IMR-90 (cell line): ENCODE measurements around the gene GPLD1. TPM values are rescaled to one million over a fixed set of nuclear protein-coding genes. Genes with fewer than 3 reads are reported as not detected.

ENCODE experiments used
- ATAC-seq: fragments of 200-7000 bp; cut with Tn5 transposase; 2 replicates; pipeline ENCODE4 v1.9.1; 2020; ENCODE audit warnings: low read depth, mild to moderate bottlenecking, moderate library complexity
- BruUV-seq: library from RNA; stranded (reverse); fragments of 400-500 nt; replicated peaks from 2 replicates; lab custom pipeline; 2021; lab: Mats Ljungman, UMichigan
- CTCF ChIA-PET: fragments of 300-600 bp; formaldehyde crosslinking; extraction: SDS; loops from one replicate; lab custom pipeline; 2021; ENCODE audit warnings: antibody characterized with exemption; lab: Yijun Ruan, JAX
- POLR2A ChIA-PET: fragments of 300-600 bp; sonication (Branson Sonifier 250); formaldehyde crosslinking; loops from one replicate; lab custom pipeline; 2022; ENCODE audit warnings: antibody characterized with exemption; ENCODE audit not compliant: unreplicated experiment; lab: Charles Lee
- DNase-seq: peaks from one replicate; pipeline ENCODE4 v3.0.0; 2013
- H2AFZ ChIP-seq: replicated peaks from 2 replicates; pipeline ENCODE3; 2013; ENCODE audit warnings: low read length, mild to moderate bottlenecking; ENCODE audit not compliant: poor library complexity
- H2AK5ac ChIP-seq: 2 replicates; pipeline ENCODE4 v1.6.1; 2013; ENCODE audit warnings: low read depth, low read length, inconsistent platforms
- H2AK9ac ChIP-seq: replicated peaks from 2 replicates; pipeline ENCODE3; 2013; ENCODE audit warnings: mild to moderate bottlenecking, low read depth, low read length, moderate library complexity; ENCODE audit not compliant: poor library complexity
- H2BK120ac ChIP-seq: 2 replicates; pipeline ENCODE4 v1.6.1; 2013; ENCODE audit warnings: low read depth, low read length, inconsistent platforms
- H2BK15ac ChIP-seq: 3 replicates; pipeline ENCODE4 v1.6.1; 2013; ENCODE audit warnings: low read depth, low read length, inconsistent platforms
- H2BK20ac ChIP-seq: 2 replicates; pipeline ENCODE4 v1.6.1; 2013; ENCODE audit warnings: low read depth, mild to moderate bottlenecking, inconsistent platforms, low read length, moderate library complexity
- H2BK5ac ChIP-seq: 2 replicates; pipeline ENCODE4 v1.6.1; 2013; ENCODE audit warnings: mild to moderate bottlenecking, low read depth, low read length, inconsistent platforms; ENCODE audit not compliant: poor library complexity, severe bottlenecking
- H3K14ac ChIP-seq: replicated peaks from 2 replicates; pipeline ENCODE4 v1.6.1; 2013; ENCODE audit warnings: low read depth, low read length, inconsistent platforms
- H3K18ac ChIP-seq: 2 replicates; pipeline ENCODE4 v1.6.1; 2013; ENCODE audit warnings: low read depth, low read length, control low read depth
- H3K23ac ChIP-seq: 2 replicates; pipeline ENCODE4 v1.6.1; 2013; ENCODE audit warnings: low read depth, low read length, inconsistent platforms
- H3K27ac ChIP-seq: 2 replicates; pipeline ENCODE4 v1.5.1; 2013; ENCODE audit warnings: mild to moderate bottlenecking, control low read depth, low read length; ENCODE audit not compliant: insufficient read depth
- H3K27me3 ChIP-seq: 2 replicates; pipeline ENCODE4 v1.6.1; 2013; ENCODE audit warnings: low read length; ENCODE audit not compliant: control insufficient read depth, insufficient read depth
- H3K36me3 ChIP-seq: 2 replicates; pipeline ENCODE4 v1.6.1; 2013; ENCODE audit warnings: low read length, mixed read lengths; ENCODE audit not compliant: control insufficient read depth, insufficient read depth
- H3K4ac ChIP-seq: 2 replicates; pipeline ENCODE4 v1.6.1; 2013; ENCODE audit warnings: low read depth, low read length, inconsistent platforms
- H3K4me1 ChIP-seq: 2 replicates; pipeline ENCODE4 v1.6.1; 2013; ENCODE audit warnings: low read length, mixed read lengths; ENCODE audit not compliant: control insufficient read depth, insufficient read depth
- H3K4me2 ChIP-seq: 2 replicates; pipeline ENCODE4 v1.6.1; 2013; ENCODE audit warnings: low read depth, mild to moderate bottlenecking, control low read depth, low read length, moderate library complexity
- H3K4me3 ChIP-seq: 2 replicates; pipeline ENCODE4 v1.5.1; 2013; ENCODE audit warnings: low read depth, mild to moderate bottlenecking, control low read depth, low read length, moderate library complexity; ENCODE audit not compliant: insufficient read depth
- H3K56ac ChIP-seq: 2 replicates; pipeline ENCODE4 v1.6.1; 2013; ENCODE audit warnings: low read length, inconsistent platforms; ENCODE audit not compliant: insufficient read depth; ENCODE audit errors: extremely low read depth
- H3K79me1 ChIP-seq, 2 experiments: 2 replicates each; pipeline ENCODE4 v1.6.1; 2013; ENCODE audit warnings: low read length in 2 of 2, inconsistent platforms in 1 of 2, low read depth in 1 of 2
- H3K9ac ChIP-seq: 2 replicates; pipeline ENCODE4 v1.6.1; 2013; ENCODE audit warnings: low read depth, low read length, control low read depth
- H3K9me1 ChIP-seq: 2 replicates; pipeline ENCODE4 v1.6.1; 2013; ENCODE audit warnings: low read length, inconsistent platforms; ENCODE audit not compliant: insufficient read depth
- H3K9me3 ChIP-seq: 2 replicates; pipeline ENCODE4 v1.6.1; 2013; ENCODE audit warnings: low read length; ENCODE audit not compliant: control insufficient read depth, insufficient read depth
- H4K20me1 ChIP-seq: 2 replicates; pipeline ENCODE4 v1.6.1; 2013; ENCODE audit warnings: low read length, inconsistent platforms; ENCODE audit not compliant: insufficient read depth
- H4K5ac ChIP-seq: 2 replicates; pipeline ENCODE4 v1.6.1; 2013; ENCODE audit warnings: mild to moderate bottlenecking, low read depth, low read length, control low read depth
- H4K8ac ChIP-seq, 2 experiments: 2 replicates each; pipeline ENCODE4 v1.6.1; 2013; ENCODE audit warnings: low read depth in 2 of 2, low read length in 2 of 2, control low read depth in 1 of 2, inconsistent platforms in 1 of 2
- H4K91ac ChIP-seq: 2 replicates; pipeline ENCODE4 v1.6.1; 2013; ENCODE audit warnings: low read depth, low read length, inconsistent platforms; ENCODE audit not compliant: insufficient read depth
- BHLHE40 ChIP-seq: fragments of 150-350 bp; IDR thresholded peaks from 2 replicates; pipeline ENCODE4 v1.6.1; 2016; ENCODE audit warnings: mild to moderate bottlenecking, low read depth, low read length
- CHD1 ChIP-seq: IDR thresholded peaks from 2 replicates; pipeline ENCODE4 v1.6.1; 2012; ENCODE audit warnings: low read depth, low read length, improper control_type of control experiment
- NFE2L2 ChIP-seq: fragments of 150-350 bp; IDR thresholded peaks from 2 replicates; pipeline ENCODE4 v1.6.1; 2016; ENCODE audit warnings: low read depth, mild to moderate bottlenecking, low read length
- RAD21 ChIP-seq: IDR thresholded peaks from 2 replicates; pipeline ENCODE4 v1.6.1; 2012; ENCODE audit warnings: low read length, improper control_type of control experiment
- WGBS, 2 experiments: methylation state at CpG; one replicate each; pipeline versions ENCODE4 v1.1.5 to v1.1.7; 2013; ENCODE audit warnings: missing lambda C conversion rate in 2 of 2; ENCODE audit not compliant: insufficient read length in 1 of 2; ENCODE audit errors: extremely low coverage in 2 of 2; 5-methylcytosine and 5-hydroxymethylcytosine counted together
- dilution Hi-C: fragments of 300-500 bp; cut with HindIII; formaldehyde crosslinking; loops from one replicate; pipeline ENCODE4 v1.14.3; 2018; ENCODE audit warnings: low sequenced_read_pairs; ENCODE audit not compliant: unreplicated experiment
- in situ Hi-C: fragments of 300-500 bp; cut with MboI; formaldehyde crosslinking; loops from 3 replicates; pipeline ENCODE4 v1.14.3; 2019; ENCODE audit warnings: low sequenced_read_pairs, inconsistent platforms, mixed read lengths
- intact Hi-C: fragments of 100-400 bp; cut with micrococcal nuclease; formaldehyde crosslinking; loops from 2 replicates; pipeline ENCODE4 v1.10.0; 2022
- polyA plus RNA-seq, 3 experiments: library from polyadenylated mRNA; depleted of rRNA; stranded (reverse); fragments of >200 nt; gene quantifications; 2 replicates each; pipeline ENCODE4 v1.2.3, GENCODE V29; 2012; ENCODE audit warnings: low replicate concordance in 1 of 3
- total RNA-seq: library from RNA; depleted of rRNA; stranded (reverse); fragments of >200 nt; gene quantifications from 2 replicates; pipeline ENCODE4 v1.2.3, GENCODE V29; 2012
- TF ChIP-seq, protein P1 (sequence below): fragments of 150-350 bp; IDR thresholded peaks from 2 replicates; pipeline ENCODE4 v1.6.1; 2017; ENCODE audit warnings: mild to moderate bottlenecking, antibody characterized with exemption, low read length, low read depth

The GPLD1 gene
- total and polyA plus RNA-seq, 2 of the 4 experiments (the other 2 are of a cell fraction), result 0.05 to 0.18 TPM

DNA sequence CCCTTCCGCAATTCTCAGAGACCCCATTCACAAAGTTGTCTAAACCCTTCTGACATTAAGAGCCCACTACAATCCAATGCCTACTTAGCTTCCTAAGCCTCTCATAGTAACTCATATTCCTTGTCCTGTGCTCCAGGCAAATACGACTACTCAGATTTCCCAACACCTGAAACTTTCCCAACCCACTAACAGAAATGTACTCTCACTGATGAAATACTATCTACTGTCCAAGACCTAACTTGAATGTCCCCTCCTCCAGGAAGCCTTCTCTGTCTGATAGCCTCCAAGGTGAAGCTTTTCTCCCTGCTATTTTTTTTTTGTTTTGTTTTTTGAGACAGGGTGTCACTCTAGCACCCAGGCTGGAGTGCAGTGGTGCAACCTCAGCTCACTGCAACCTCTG, 30.4 kb downstream of the GPLD1 start:
- H4K91ac ChIP-seq, result no peak overlapping the region
- TF ChIP-seq, protein P1, sequence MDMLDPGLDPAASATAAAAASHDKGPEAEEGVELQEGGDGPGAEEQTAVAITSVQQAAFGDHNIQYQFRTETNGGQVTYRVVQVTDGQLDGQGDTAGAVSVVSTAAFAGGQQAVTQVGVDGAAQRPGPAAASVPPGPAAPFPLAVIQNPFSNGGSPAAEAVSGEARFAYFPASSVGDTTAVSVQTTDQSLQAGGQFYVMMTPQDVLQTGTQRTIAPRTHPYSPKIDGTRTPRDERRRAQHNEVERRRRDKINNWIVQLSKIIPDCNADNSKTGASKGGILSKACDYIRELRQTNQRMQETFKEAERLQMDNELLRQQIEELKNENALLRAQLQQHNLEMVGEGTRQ, result no peak
- TF ChIP-seq BHLHE40 (no peak), NFE2L2 (no peak), CHD1 (no peak), RAD21 (no peak)
- H2AK9ac ChIP-seq, result no peak overlapping the region
- no peak overlapping the region for H3K9ac ChIP-seq
- no peak overlapping the region for H3K27ac ChIP-seq
- BruUV-seq, result no TSS peak
- no peak for ATAC-seq
- 0 out of 2 replicates have a peak, but pooled peaks cover 5% of the 10 kb centered on the region for H3K27me3 ChIP-seq
- DNase-seq, result no peak
- dilution Hi-C loops, result no loop called here
- H3K4me1 ChIP-seq, result no peaks in the 10 kb centered on the region
- no peak overlapping the region for H4K5ac ChIP-seq
- 40% methylated on average over 1 of the region's 2 CpGs; no CpG with 5 or more reads in 1 of the 2 experiments for WGBS, 2 experiments
- H3K4me2 ChIP-seq, result no peak overlapping the region
- POLR2A ChIA-PET, result no interaction called here
- no peak overlapping the region for H2BK15ac ChIP-seq
- no peak overlapping the region for H3K4me3 ChIP-seq
- H3K36me3 ChIP-seq, result no peaks in the 10 kb centered on the region
- CTCF ChIA-PET, result no interaction called here
- no peak overlapping the region for H3K23ac ChIP-seq
- no peak overlapping the region for H3K56ac ChIP-seq
- no peak overlapping the region for H3K14ac ChIP-seq
- no peak overlapping the region for H2BK5ac ChIP-seq
- H2BK20ac ChIP-seq, result no peak overlapping the region
- H4K8ac ChIP-seq, result no peak overlapping the region
- H2BK120ac ChIP-seq, result no peak overlapping the region
- no peak overlapping the region for H2AK5ac ChIP-seq
- H3K9me3 ChIP-seq, result no peaks in the 10 kb centered on the region
- no peaks in the 10 kb centered on the region for H3K79me1 ChIP-seq
- H3K4ac ChIP-seq, result no peak overlapping the region
- intact Hi-C loops, result no loop called here
- H3K18ac ChIP-seq, result no peak overlapping the region
- in situ Hi-C loops, result no loop called here
- H2AFZ ChIP-seq, result no peak overlapping the region
- H4K20me1 ChIP-seq, result no peaks in the 10 kb centered on the region
- no peaks in the 10 kb centered on the region for H3K9me1 ChIP-seq
